Thoracic aorta (tissue), 2 donors: ENCODE data around the gene LDAF1. TPM values are rescaled to one million over a fixed set of nuclear protein-coding genes. Genes with fewer than 3 reads are reported as not detected.
"Not testable (repeated sequence)": the region's sequence is repeated elsewhere in the genome, so short reads cannot be mapped to it uniquely, and the experiment has no call there.

Experiments
- ATAC-seq: fragments of 150-250 bp; one replicate; pipeline ENCODE4 v1.8.0; 2017; ENCODE audit warnings: low read depth; ENCODE audit not compliant: insufficient number of reproducible peaks, low FRiP score
- DNase-seq: peaks from one replicate; pipeline ENCODE4 v3.0.0-alpha.2; 2020; ENCODE audit warnings: low spot score
- H3K27ac ChIP-seq, 2 donors: fragments of 200-600 bp; sonication (generic); 1 replicate in 1 of 2; 2 replicates in 1 of 2; pipeline ENCODE4 v1.5.1; 2016; ENCODE audit warnings: mild to moderate bottlenecking in 2 of 2, moderate library complexity in 2 of 2
- H3K27me3 ChIP-seq: fragments of 200-600 bp; sonication (generic); replicated peaks from 2 replicates; pipeline ENCODE4 v1.6.0; 2016; ENCODE audit warnings: mild to moderate bottlenecking; ENCODE audit not compliant: insufficient read depth
- H3K36me3 ChIP-seq: fragments of 200-600 bp; sonication (generic); one replicate; pipeline ENCODE4 v1.5.1; 2016
- H3K4me1 ChIP-seq, 2 donors: fragments of 200-600 bp; sonication (generic); 1 replicate in 1 of 2; 2 replicates in 1 of 2; pipeline versions ENCODE4 v1.5.1 to v1.6.0; 2016; ENCODE audit warnings: low read depth in 2 of 2, mild to moderate bottlenecking in 1 of 2; ENCODE audit not compliant: control insufficient read depth in 1 of 2
- H3K4me3 ChIP-seq: fragments of 200-600 bp; sonication (generic); 2 replicates; pipeline ENCODE4 v1.5.1; 2016; ENCODE audit warnings: mild to moderate bottlenecking
- H3K9me3 ChIP-seq: fragments of 200-600 bp; sonication (generic); 2 replicates; pipeline ENCODE4 v1.5.1; 2016
- CTCF ChIP-seq: fragments of 200-600 bp; sonication (generic); IDR thresholded peaks from one replicate; pipeline ENCODE4 v1.5.1; 2019; ENCODE audit warnings: antibody characterized with exemption
- total RNA-seq, 2 donors: library from RNA; depleted of rRNA; stranded (reverse); fragments of >200 nt; gene quantifications; one replicate each; pipeline versions ENCODE4 v1.1.0 to v1.2.3, GENCODE V29; 2016

Gene LDAF1
- total RNA-seq, result 100 to 1,000 TPM; 110 to 112 TPM

GRCh38 chr16:21158208-21159110 lies at the start of gene LDAF1:
Gene LDAF1, plus strand, starts transcription at chr16:21158674. Its CDS starts 2,509 bp downstream, at chr16:21161183.
- no peaks in the 10 kb centered on the region for H3K9me3 ChIP-seq
- H3K27me3 ChIP-seq, result no peaks in the 10 kb centered on the region
- no peak for TF ChIP-seq CTCF
- H3K27ac ChIP-seq, result peak within 1 kb of the TSS; percentile 76 to 79
- H3K36me3 ChIP-seq, result no peaks in the 10 kb centered on the region
- peaks cover 27 to 49% of the 10 kb centered on the region in 2 donors for H3K4me1 ChIP-seq
- ATAC-seq (peak; percentile 66), DNase-seq (peak; percentile 26)
- peak within 1 kb of the TSS; percentile 96 for H3K4me3 ChIP-seq

- H3K27me3 ChIP-seq, H3K9me3 ChIP-seq, H3K4me3 ChIP-seq, H3K4me1 ChIP-seq, DNase-seq, H3K36me3 ChIP-seq, H3K27ac ChIP-seq, ATAC-seq: not testable (repeated sequence)
Observed at GRCh38 chr16:21115551-21115950, 42.9 kb upstream of the LDAF1 start.

- no peaks in the 10 kb centered on the region for H3K4me1 ChIP-seq
- H3K36me3 ChIP-seq, result no peaks in the 10 kb centered on the region
- no peaks in the 10 kb centered on the region for H3K27me3 ChIP-seq
- no peaks in the 10 kb centered on the region for H3K9me3 ChIP-seq
- H3K27ac ChIP-seq, result no peak overlapping the region
- no peak for TF ChIP-seq CTCF
- no peak for DNase-seq
- ATAC-seq, result no peak
- H3K4me3 ChIP-seq, result no peak overlapping the region
Observed at GRCh38 chr16:21116148-21116693, 42.3 kb upstream of the LDAF1 start.

- no peaks in the 10 kb centered on the region for H3K4me1 ChIP-seq
- no peaks in the 10 kb centered on the region for H3K9me3 ChIP-seq
- no peak overlapping the region for H3K27ac ChIP-seq
- TF ChIP-seq CTCF, result no peak
- no peaks in the 10 kb centered on the region for H3K27me3 ChIP-seq
- no peaks in the 10 kb centered on the region for H3K36me3 ChIP-seq
- H3K4me3 ChIP-seq, result no peak overlapping the region
- no peak for ATAC-seq
- no peak for DNase-seq
Observed at GRCh38 chr16:21117567-21117966, 40.9 kb upstream of the LDAF1 start.

- Histone ChIP-seq H3K27ac (no peak overlapping the region), H3K4me3 (no peak overlapping the region), H3K4me1 (no peaks in the 10 kb centered on the region), H3K36me3 (no peaks in the 10 kb centered on the region), H3K27me3 (no peaks in the 10 kb centered on the region), H3K9me3 (no peaks in the 10 kb centered on the region)
- no peak for DNase-seq
- ATAC-seq, result no peak
- TF ChIP-seq CTCF, result no peak
Observed at GRCh38 chr16:21120976-21121520, 37.4 kb upstream of the LDAF1 start.
